ENCODE measurements around the gene NPBWR2. TPM values are rescaled to one million over a fixed set of nuclear protein-coding genes. Genes with fewer than 3 reads are reported as not detected.
"Not testable (repeated sequence)": the region's sequence is repeated elsewhere in the genome, so short reads cannot be mapped to it uniquely, and the experiment has no call there.

NPBWR2 gene
- total and polyA plus RNA-seq, 2 donors (not counting 3 experiments of a cell fraction or from before 2014, with no cell fraction given): not detected

- no TSS peak for BruUV-seq (replicated peaks)
- Histone ChIP-seq H4K20me1 (replicated peaks; ENCODE audit: control insufficient read depth, extremely low read depth, insufficient read depth, low read length) (no peaks in the 10 kb centered on the region), H3K9me1 (replicated peaks; ENCODE audit: control insufficient read depth, extremely low read depth, insufficient read depth, low read length) (no peaks in the 10 kb centered on the region), H3K9me3 (replicated peaks; ENCODE audit: control insufficient read depth, insufficient read depth, low read length) (no peaks in the 10 kb centered on the region), H3K4me3 (replicated peaks in 1 of 3; ENCODE audit: insufficient read depth in 1 of 3, low read depth in 1 of 3, low read length in 3 of 3) (no peak overlapping the region), H3K9ac (replicated peaks; ENCODE audit: extremely low read depth, insufficient read depth, low read length) (no peak overlapping the region), H3K79me2 (ENCODE audit: control insufficient read depth, insufficient read depth, low read length) (no peaks in the 10 kb centered on the region), H3K27me3 (ENCODE audit: control insufficient read depth in 2 of 2, insufficient read depth in 2 of 2, low read length in 2 of 2) (peaks cover 0 to 6% of the 10 kb centered on the region in 2 experiments), H3K4me2 (ENCODE audit: insufficient read depth, low read length) (no peak overlapping the region), H3K4me1 (ENCODE audit: control insufficient read depth, extremely low read depth, insufficient read depth, low read length) (no peaks in the 10 kb centered on the region), H3K36me3 (ENCODE audit: control insufficient read depth in 2 of 2, extremely low read depth in 1 of 2, insufficient read depth in 2 of 2, low read length in 2 of 2) (no peaks in the 10 kb centered on the region), H2AFZ (ENCODE audit: low read depth, low read length) (no peak overlapping the region), H3K27ac (ENCODE audit: insufficient read depth, low read depth, low read length) (no peak overlapping the region)
- POLR2A ChIA-PET: no interaction called here
- intact Hi-C loops (cut with micrococcal nuclease): loop anchor here (10.0 kb wide), 1 partner anchor 64 kb away; the partner anchor contains the start of gene TCEA2
- CTCF ChIA-PET: no interaction called here
- DNase-seq (ENCODE audit: low read depth, low spot score) (no peak), FAIRE-seq (no peak)
- dilution Hi-C loops (cut with MboI; ENCODE audit: extremely low pct_ligation_motif_present, low sequenced_read_pairs): no loop called here
- TF ChIP-seq, protein P1, sequence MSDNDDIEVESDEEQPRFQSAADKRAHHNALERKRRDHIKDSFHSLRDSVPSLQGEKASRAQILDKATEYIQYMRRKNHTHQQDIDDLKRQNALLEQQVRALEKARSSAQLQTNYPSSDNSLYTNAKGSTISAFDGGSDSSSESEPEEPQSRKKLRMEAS (IDR thresholded peaks at IDR 0.05; ENCODE audit: insufficient read depth, insufficient read length): no peak
- no peak for TF ChIP-seq POLR2AphosphoS5 (IDR thresholded peaks at IDR 0.05; ENCODE audit: insufficient read depth, low read depth, low read length)
- no peak for TF ChIP-seq MYC (IDR thresholded peaks at IDR 0.05; ENCODE audit: low read depth, low read length)
- TF ChIP-seq JUN (IDR thresholded peaks at IDR 0.05; ENCODE audit: borderline replicate concordance, insufficient read depth, insufficient read length, low read depth): no peak
- TF ChIP-seq FOS (IDR thresholded peaks at IDR 0.05; ENCODE audit: borderline replicate concordance, insufficient read depth, low read length): no peak
- no peak for TF ChIP-seq CTCF (IDR thresholded peaks at IDR 0.05; ENCODE audit: extremely low read depth in 1 of 2, insufficient read depth in 1 of 2, low read depth in 1 of 2, low read length in 2 of 2)
- TF ChIP-seq EZH2 (IDR thresholded peaks at IDR 0.05; ENCODE audit: borderline replicate concordance, low read depth, low read length, severe bottlenecking): no peak
These were observed 21.9 kb upstream of the NPBWR2 start for GRCh38 chr20:64129146-64129782.

DNA sequence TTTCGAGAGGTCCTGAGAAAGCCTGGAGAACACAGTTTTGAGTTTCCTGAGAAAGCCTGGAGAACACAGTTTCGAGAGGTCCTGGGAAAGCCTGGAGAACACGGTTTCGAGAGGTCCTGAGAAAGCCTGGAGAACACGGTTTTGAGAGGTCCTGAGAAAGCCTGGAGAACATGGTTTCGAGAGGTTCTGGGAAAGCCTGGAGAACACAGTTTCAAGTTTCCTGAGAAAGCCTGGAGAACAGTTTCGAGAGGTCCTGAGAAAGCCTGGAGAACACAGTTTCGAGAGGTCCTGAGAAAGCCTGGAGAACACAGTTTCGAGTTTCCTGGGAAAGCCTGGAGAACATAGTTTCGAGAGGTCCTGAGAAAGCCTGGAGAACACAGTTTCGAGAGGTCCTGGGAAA is 16.2 kb upstream of the NPBWR2 start:
- H3K27me3 ChIP-seq (ENCODE audit: control insufficient read depth in 2 of 2, insufficient read depth in 2 of 2, low read length in 2 of 2): peaks cover 10 to 15% of the 10 kb centered on the region in 2 experiments
- H4K20me1 ChIP-seq (replicated peaks; ENCODE audit: control insufficient read depth, extremely low read depth, insufficient read depth, low read length); H3K9me1 ChIP-seq (replicated peaks; ENCODE audit: control insufficient read depth, extremely low read depth, insufficient read depth, low read length); H3K9me3 ChIP-seq (replicated peaks; ENCODE audit: control insufficient read depth, insufficient read depth, low read length); H3K79me2 ChIP-seq (ENCODE audit: control insufficient read depth, insufficient read depth, low read length); H2AFZ ChIP-seq (ENCODE audit: low read depth, low read length); BruUV-seq (replicated peaks); POLR2A ChIA-PET; H3K36me3 ChIP-seq (ENCODE audit: control insufficient read depth in 2 of 2, extremely low read depth in 1 of 2, insufficient read depth in 2 of 2, low read length in 2 of 2); H3K4me2 ChIP-seq (ENCODE audit: insufficient read depth, low read length); H3K27ac ChIP-seq (ENCODE audit: insufficient read depth, low read depth, low read length); dilution Hi-C loops (cut with MboI; ENCODE audit: extremely low pct_ligation_motif_present, low sequenced_read_pairs); H3K9ac ChIP-seq (replicated peaks; ENCODE audit: extremely low read depth, insufficient read depth, low read length); FAIRE-seq; H3K4me1 ChIP-seq (ENCODE audit: control insufficient read depth, extremely low read depth, insufficient read depth, low read length); H3K4me3 ChIP-seq (replicated peaks in 1 of 3; ENCODE audit: insufficient read depth in 1 of 3, low read depth in 1 of 3, low read length in 3 of 3); CTCF ChIA-PET; DNase-seq (ENCODE audit: low read depth, low spot score): not testable (repeated sequence)
- intact Hi-C loops (cut with micrococcal nuclease): loop anchor here (10.0 kb wide), 1 partner anchor 59 kb away; the partner anchor contains the start of gene TCEA2

GRCh38 chr20:64122927-64123326 is 15.6 kb upstream of the NPBWR2 start:
- FAIRE-seq: not testable (repeated sequence)

More at GRCh38 chr20:64122927-64123326, 15.6 kb upstream of the NPBWR2 start:
- H3K36me3 ChIP-seq (ENCODE audit: control insufficient read depth in 2 of 2, extremely low read depth in 1 of 2, insufficient read depth in 2 of 2, low read length in 2 of 2); H2AFZ ChIP-seq (ENCODE audit: low read depth, low read length); H3K27ac ChIP-seq (ENCODE audit: insufficient read depth, low read depth, low read length); BruUV-seq (replicated peaks); POLR2A ChIA-PET; H3K4me2 ChIP-seq (ENCODE audit: insufficient read depth, low read length); dilution Hi-C loops (cut with MboI; ENCODE audit: extremely low pct_ligation_motif_present, low sequenced_read_pairs); H3K9me1 ChIP-seq (replicated peaks; ENCODE audit: control insufficient read depth, extremely low read depth, insufficient read depth, low read length); H3K9me3 ChIP-seq (replicated peaks; ENCODE audit: control insufficient read depth, insufficient read depth, low read length); H3K4me1 ChIP-seq (ENCODE audit: control insufficient read depth, extremely low read depth, insufficient read depth, low read length); DNase-seq (ENCODE audit: low read depth, low spot score); H3K4me3 ChIP-seq (replicated peaks in 1 of 3; ENCODE audit: insufficient read depth in 1 of 3, low read depth in 1 of 3, low read length in 3 of 3); H4K20me1 ChIP-seq (replicated peaks; ENCODE audit: control insufficient read depth, extremely low read depth, insufficient read depth, low read length); H3K79me2 ChIP-seq (ENCODE audit: control insufficient read depth, insufficient read depth, low read length); H3K9ac ChIP-seq (replicated peaks; ENCODE audit: extremely low read depth, insufficient read depth, low read length): not testable (repeated sequence)
- CTCF ChIA-PET: interaction anchor here (2.9 to 8.0 kb wide), 2 partner anchors 39 to 585 kb away, joined by 13 to 66 read pairs; partner anchors contain the start of gene LKAAEAR1
- intact Hi-C loops (cut with micrococcal nuclease): loop anchor here (10.0 kb wide), 1 partner anchor 58 kb away; the partner anchor contains the start of gene TCEA2
- H3K27me3 ChIP-seq (ENCODE audit: control insufficient read depth in 2 of 2, insufficient read depth in 2 of 2, low read length in 2 of 2): peaks cover 10% of the 10 kb centered on the region in 2 experiments
